HAP-1 (cell line): ENCODE measurements around the gene SHISA2.

Source experiments
- DNase-seq, 2 experiments: peaks; one replicate each; pipeline ENCODE4 v3.0.0-alpha.2; 2016 to 2020; ENCODE audit warnings: low spot score in 2 of 2
- H3K27me3 ChIP-seq: fragments of 250-450 bp; sonication (Bioruptor Pico); 2 replicates; pipeline ENCODE4 v1.5.1; 2020; ENCODE audit warnings: low read depth, mild to moderate bottlenecking, moderate library complexity
- H3K36me3 ChIP-seq: fragments of 250-450 bp; sonication (Bioruptor Pico); replicated peaks from 2 replicates; pipeline ENCODE4 v1.5.1; 2020; ENCODE audit warnings: mild to moderate bottlenecking
- H3K4me1 ChIP-seq: fragments of 250-450 bp; sonication (Bioruptor Pico); 2 replicates; pipeline ENCODE4 v1.5.1; 2020; ENCODE audit warnings: mild to moderate bottlenecking
- H3K4me3 ChIP-seq: fragments of 250-450 bp; sonication (Bioruptor Pico); 2 replicates; pipeline ENCODE4 v1.5.1; 2020; ENCODE audit warnings: mild to moderate bottlenecking, moderate library complexity
- H3K9me3 ChIP-seq: fragments of 250-450 bp; sonication (Bioruptor Pico); 2 replicates; pipeline ENCODE4 v1.5.1; 2020; ENCODE audit warnings: mild to moderate bottlenecking, moderate library complexity
- in situ Hi-C: fragments of 300-500 bp; cut with MboI; formaldehyde crosslinking; loops from 3 replicates; pipeline ENCODE4 v1.14.3; 2020; ENCODE audit warnings: low sequenced_read_pairs, inconsistent platforms, mixed read lengths

SHISA2 gene

DNA sequence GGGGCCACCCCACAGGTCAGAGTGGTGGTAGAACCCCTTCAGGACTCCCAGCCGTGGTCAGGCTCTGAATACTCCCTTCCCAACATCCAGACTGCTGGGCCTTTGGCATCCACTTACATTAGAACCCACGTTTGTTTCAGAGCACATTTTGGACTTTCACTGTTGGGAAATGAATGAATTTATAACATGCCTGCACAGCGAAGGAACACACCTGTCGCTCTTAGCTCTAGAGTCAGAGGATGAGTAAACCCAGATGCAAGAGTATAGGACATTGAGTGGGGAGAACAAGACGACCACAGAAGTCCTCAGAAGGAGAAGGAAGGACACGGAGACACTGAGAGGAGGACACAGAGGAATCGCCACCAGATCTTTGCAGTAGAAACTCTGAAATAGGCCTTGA is 30.9 kb downstream of the SHISA2 start:
- H3K4me3 ChIP-seq: no peak overlapping the region
- peaks cover 18% of the 10 kb centered on the region for H3K4me1 ChIP-seq
- no peaks in the 10 kb centered on the region for H3K36me3 ChIP-seq
- DNase-seq: no peak
- in situ Hi-C loops: no loop called here
- no peaks in the 10 kb centered on the region for H3K27me3 ChIP-seq
- H3K9me3 ChIP-seq: no peaks in the 10 kb centered on the region

DNA sequence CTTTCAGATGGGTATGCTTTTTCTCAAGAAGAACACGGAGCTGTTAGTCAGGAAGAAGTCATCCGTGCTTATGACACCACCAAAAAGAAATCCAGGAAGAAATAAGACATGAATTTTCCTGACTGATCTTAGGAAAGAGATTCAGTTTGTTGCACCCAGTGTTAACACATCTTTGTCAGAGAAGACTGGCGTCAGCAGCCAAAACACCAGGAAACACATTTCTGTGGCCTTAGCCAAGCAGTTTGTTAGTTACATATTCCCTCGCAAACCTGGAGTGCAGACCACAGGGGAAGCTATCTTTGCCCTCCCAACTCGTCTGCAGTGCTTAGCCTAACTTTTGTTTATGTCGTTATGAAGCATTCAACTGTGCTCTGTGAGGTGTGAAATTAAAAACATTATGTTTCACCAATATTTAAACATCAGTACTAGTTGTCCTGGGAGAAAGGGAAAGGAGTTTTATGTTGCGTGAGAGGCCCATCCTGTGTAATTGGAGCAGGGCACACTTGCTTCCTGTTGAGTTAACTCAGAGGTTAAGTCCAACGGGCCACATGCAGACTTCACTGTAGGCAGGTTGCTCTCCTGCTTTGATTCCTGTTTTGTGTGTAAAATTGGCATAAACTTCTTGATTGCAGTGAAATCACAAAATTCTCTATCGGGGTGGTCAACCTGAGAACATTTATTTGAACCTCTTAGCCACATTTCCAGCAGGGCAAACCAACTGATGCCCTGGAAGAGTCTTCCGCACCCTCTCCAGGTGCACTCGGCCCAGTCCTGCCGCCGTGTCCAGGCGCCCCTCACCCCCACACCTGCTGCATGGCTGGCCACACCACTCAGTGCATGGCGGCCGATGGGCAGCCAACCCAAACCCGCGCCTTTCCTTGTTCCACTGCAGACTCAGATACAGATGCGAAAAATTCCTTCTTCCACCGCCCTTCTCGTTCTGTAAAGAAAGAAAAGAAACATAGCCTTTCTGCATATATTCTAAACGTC is 31.6 kb downstream of the SHISA2 start:
- Histone ChIP-seq H3K4me1 (peaks cover 18% of the 10 kb centered on the region), H3K4me3 (no peak overlapping the region), H3K9me3 (no peaks in the 10 kb centered on the region), H3K36me3 (no peaks in the 10 kb centered on the region), H3K27me3 (no peaks in the 10 kb centered on the region)
- in situ Hi-C loops: no loop called here
- DNase-seq: no peak

GRCh38 chr13:26019251-26019650 is 32.6 kb downstream of the SHISA2 start:
- H3K4me1 ChIP-seq: peaks cover 12% of the 10 kb centered on the region
- no peaks in the 10 kb centered on the region for H3K9me3 ChIP-seq
- H3K36me3 ChIP-seq: no peaks in the 10 kb centered on the region
- DNase-seq: no peak
- H3K27me3 ChIP-seq: no peaks in the 10 kb centered on the region
- in situ Hi-C loops: no loop called here
- H3K4me3 ChIP-seq: no peak overlapping the region

DNA sequence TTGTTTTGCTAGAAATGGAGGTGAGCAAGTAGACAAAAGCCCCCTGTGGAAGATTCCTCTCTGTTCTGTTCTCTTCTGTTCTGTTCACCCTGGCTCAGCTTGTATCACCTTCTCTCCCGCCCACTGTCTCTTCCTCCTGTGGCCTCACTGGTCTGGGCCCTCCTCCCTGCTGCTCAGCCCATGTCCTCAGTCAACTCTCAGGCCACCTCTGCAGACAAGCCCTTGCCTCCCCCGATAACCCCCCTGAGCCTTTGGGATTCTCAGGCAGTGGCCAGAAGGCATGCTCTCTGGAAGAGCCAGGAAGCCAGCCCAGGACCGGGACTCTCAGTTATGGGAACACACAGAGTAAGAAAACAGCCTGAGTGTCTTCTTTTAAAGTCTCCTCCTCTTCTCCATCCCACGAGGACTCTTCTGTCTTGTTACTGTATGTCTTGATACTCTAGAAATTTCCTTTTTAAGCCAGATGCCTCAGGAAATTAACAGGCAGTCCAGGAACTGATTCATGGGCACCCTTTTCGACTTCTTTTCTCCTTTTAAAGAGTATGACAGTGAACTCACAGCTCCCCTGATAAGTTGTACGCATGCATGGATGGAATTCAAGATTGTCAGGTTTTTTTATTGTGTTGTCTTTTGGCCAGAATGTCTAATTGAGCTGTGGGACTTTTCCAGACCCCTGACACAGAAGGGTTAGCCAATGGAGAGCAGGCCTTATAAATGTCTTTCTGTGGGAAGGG is 33.7 kb downstream of the SHISA2 start:
- in situ Hi-C loops: no loop called here

DNA sequence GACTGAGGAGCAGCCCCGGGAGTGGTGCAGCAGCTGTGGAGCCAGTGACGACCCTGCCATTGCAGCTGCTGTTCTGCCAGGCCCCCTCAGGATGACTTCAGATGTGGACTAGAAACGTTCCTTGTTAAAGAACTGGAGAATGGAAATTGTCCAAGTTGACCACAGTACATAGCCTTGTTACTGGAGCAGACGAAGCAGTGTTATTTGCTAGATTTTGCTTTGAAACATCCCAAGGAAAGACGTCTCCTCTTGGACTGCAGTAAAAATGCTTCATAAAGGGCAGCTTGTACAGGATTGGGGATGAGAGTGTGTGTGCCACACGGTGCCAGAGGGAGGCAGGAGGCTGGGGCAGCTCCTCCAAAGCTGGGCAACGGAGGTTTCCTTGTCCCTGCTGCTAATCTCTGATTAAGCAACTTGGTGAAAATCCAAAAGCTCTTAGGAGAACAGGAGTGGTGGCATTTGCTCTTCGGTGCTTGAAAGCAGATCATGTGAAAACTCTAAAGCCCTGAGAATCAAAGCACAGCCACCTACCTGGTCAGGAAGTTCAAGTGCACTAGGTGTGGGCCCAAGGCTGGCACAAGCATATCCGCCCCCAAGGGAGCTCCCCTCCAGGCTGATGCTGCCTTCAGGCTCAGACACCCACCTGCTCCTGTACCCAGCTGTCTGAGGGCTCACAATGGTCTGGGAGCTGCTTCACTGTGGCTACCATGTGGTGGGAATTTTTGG is 34.5 kb downstream of the SHISA2 start:
- DNase-seq: no peak
- in situ Hi-C loops: no loop called here
- H3K9me3 ChIP-seq: no peaks in the 10 kb centered on the region
- no peak overlapping the region for H3K4me3 ChIP-seq
- H3K4me1 ChIP-seq: no peaks in the 10 kb centered on the region
- no peaks in the 10 kb centered on the region for H3K36me3 ChIP-seq
- no peaks in the 10 kb centered on the region for H3K27me3 ChIP-seq

More for the DNA sequence above, 33.7 kb downstream of the SHISA2 start:
- H3K36me3 ChIP-seq: no peaks in the 10 kb centered on the region
- no peaks in the 10 kb centered on the region for H3K27me3 ChIP-seq
- no peak overlapping the region for H3K4me3 ChIP-seq
- DNase-seq: no peak
- peaks cover under 1% of the 10 kb centered on the region; the same call in 1 of the 2 replicates for H3K4me1 ChIP-seq
- H3K9me3 ChIP-seq: no peaks in the 10 kb centered on the region

DNA sequence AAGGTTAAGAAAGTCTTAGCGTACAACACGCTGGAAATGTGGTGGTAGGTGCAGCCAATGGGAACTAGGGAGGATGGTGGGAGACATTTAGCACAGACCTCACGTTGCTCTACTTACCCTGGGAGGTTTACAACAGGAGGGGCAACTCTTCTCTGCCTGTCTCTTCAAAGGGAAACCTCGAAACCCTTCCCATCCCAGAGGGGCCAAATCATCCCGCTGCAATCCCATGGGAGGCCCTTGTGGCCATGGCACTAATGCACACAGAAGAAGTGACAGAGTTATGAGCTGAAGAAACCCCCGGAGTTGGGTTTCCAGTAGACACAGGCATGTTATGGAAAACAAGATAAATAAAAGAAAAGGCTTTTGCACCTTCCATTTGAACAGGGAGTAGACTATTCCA is 35.6 kb downstream of the SHISA2 start:
- in situ Hi-C loops: no loop called here
- Histone ChIP-seq H3K4me3 (no peak overlapping the region), H3K4me1 (no peaks in the 10 kb centered on the region), H3K27me3 (no peaks in the 10 kb centered on the region), H3K9me3 (no peaks in the 10 kb centered on the region), H3K36me3 (no peaks in the 10 kb centered on the region)
- no peak for DNase-seq

- no peaks in the 10 kb centered on the region for H3K9me3 ChIP-seq
- in situ Hi-C loops: no loop called here
- no peak for DNase-seq
- H3K27me3 ChIP-seq: no peaks in the 10 kb centered on the region
- no peaks in the 10 kb centered on the region for H3K4me1 ChIP-seq
- no peak overlapping the region for H3K4me3 ChIP-seq
- no peaks in the 10 kb centered on the region for H3K36me3 ChIP-seq
Measured at GRCh38 chr13:26015271-26016125, 36.3 kb downstream of the SHISA2 start.

GRCh38 chr13:26012995-26013394 is 38.8 kb downstream of the SHISA2 start:
- no peak for DNase-seq
- H3K4me3 ChIP-seq: no peak overlapping the region
- H3K4me1 ChIP-seq: no peaks in the 10 kb centered on the region
- H3K36me3 ChIP-seq: no peaks in the 10 kb centered on the region
- no peaks in the 10 kb centered on the region for H3K9me3 ChIP-seq
- no peaks in the 10 kb centered on the region for H3K27me3 ChIP-seq
- in situ Hi-C loops: no loop called here

- H3K4me1 ChIP-seq: no peaks in the 10 kb centered on the region
- no peak for DNase-seq
- H3K36me3 ChIP-seq: no peaks in the 10 kb centered on the region
- in situ Hi-C loops: no loop called here
- H3K9me3 ChIP-seq: no peaks in the 10 kb centered on the region
- no peaks in the 10 kb centered on the region for H3K27me3 ChIP-seq
- H3K4me3 ChIP-seq: no peak overlapping the region
Measured at GRCh38 chr13:26011996-26012821, 39.6 kb downstream of the SHISA2 start.

- Histone ChIP-seq H3K4me1 (no peaks in the 10 kb centered on the region), H3K27me3 (no peaks in the 10 kb centered on the region), H3K36me3 (no peaks in the 10 kb centered on the region), H3K4me3 (no peak overlapping the region), H3K9me3 (no peaks in the 10 kb centered on the region)
- in situ Hi-C loops: no loop called here
- no peak for DNase-seq
Measured at GRCh38 chr13:26011208-26011573, 40.6 kb downstream of the SHISA2 start.

DNA sequence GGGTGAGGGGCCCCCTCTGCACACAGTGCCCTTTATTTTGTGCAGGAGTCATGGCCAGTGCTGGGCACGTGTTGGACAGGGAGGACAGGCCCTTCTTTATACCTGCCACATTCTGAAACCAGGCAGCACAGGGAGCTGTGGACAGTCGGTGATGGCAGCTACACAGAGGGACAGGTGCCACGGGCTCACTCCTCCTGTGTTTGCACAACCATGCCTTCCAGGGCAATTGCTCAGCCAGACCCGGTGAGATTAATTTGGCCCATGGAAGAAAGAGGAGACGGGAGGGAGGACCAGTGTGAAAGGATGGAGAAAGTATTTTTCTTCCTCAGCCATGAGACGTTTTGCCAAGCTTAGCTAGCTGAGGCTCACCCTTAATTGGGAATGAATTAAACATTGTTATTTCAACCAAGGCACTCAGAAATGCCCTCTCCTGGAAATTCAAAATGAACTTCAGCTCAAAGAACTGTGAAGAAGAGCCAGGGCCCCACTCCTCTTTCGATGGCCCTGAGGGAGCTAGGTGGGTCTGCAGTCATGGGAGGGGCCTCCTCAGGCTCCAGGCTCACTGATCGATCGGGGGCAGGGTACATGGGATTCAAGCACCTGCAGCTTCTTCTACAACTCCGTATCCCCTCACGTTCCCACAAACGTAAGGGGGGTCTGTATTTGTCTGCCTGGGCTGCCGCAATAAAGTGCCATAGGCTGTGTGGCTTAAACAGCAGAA is 41.2 kb downstream of the SHISA2 start:
- in situ Hi-C loops: no loop called here
- DNase-seq: no peak

More for the DNA sequence above, 41.2 kb downstream of the SHISA2 start:
- no peaks in the 10 kb centered on the region for H3K9me3 ChIP-seq
- no peaks in the 10 kb centered on the region for H3K4me1 ChIP-seq
- no peaks in the 10 kb centered on the region for H3K36me3 ChIP-seq
- H3K27me3 ChIP-seq: no peaks in the 10 kb centered on the region
- H3K4me3 ChIP-seq: no peak overlapping the region
